OCI-LY7 (cell line): ENCODE data around the gene WRNIP1. TPM values are rescaled to one million over a fixed set of nuclear protein-coding genes. Genes with fewer than 3 reads are reported as not detected.

Experiments
- BruUV-seq: library from RNA; stranded (reverse); fragments of 400-500 nt; replicated peaks from 2 replicates; lab custom pipeline; 2021; lab: Mats Ljungman, UMichigan
- CTCF ChIA-PET: fragments of 300-600 bp; sonication (Branson Sonifier 250); formaldehyde crosslinking; loops from one replicate; lab custom pipeline; 2022; ENCODE audit warnings: antibody characterized with exemption; ENCODE audit not compliant: unreplicated experiment; lab: Charles Lee
- POLR2A ChIA-PET: fragments of 300-600 bp; sonication (Branson Sonifier 250); formaldehyde crosslinking; loops from one replicate; lab custom pipeline; 2022; ENCODE audit warnings: antibody characterized with exemption; lab: Charles Lee
- DNase-seq: peaks from one replicate; pipeline ENCODE4 v3.0.0-alpha.2; 2015; ENCODE audit warnings: low spot score
- H2AFZ ChIP-seq: fragments of 200-600 bp; sonication (generic), shearing (Covaris generic); 2 replicates; pipeline ENCODE4 v1.6.1; 2014; ENCODE audit warnings: mild to moderate bottlenecking, antibody characterized with exemption, low read length, moderate library complexity
- H3K27ac ChIP-seq: fragments of 200-600 bp; sonication (generic); 2 replicates; pipeline ENCODE4 v1.5.1; 2014; ENCODE audit warnings: mixed run types, low read depth, mild to moderate bottlenecking, moderate library complexity, low read length, inconsistent platforms; ENCODE audit not compliant: poor library complexity, severe bottlenecking
- H3K36me3 ChIP-seq: fragments of 200-600 bp; sonication (generic); 2 replicates; pipeline ENCODE4 v1.6.1; 2014; ENCODE audit warnings: mild to moderate bottlenecking, antibody characterized with exemption, low read length, moderate library complexity, mixed read lengths; ENCODE audit not compliant: insufficient read depth
- H3K4me1 ChIP-seq: fragments of 200-600 bp; sonication (generic); 2 replicates; pipeline ENCODE4 v1.5.1; 2014; ENCODE audit warnings: mild to moderate bottlenecking, low read length; ENCODE audit not compliant: insufficient read depth, poor library complexity, severe bottlenecking
- H3K4me2 ChIP-seq: fragments of 200-600 bp; sonication (generic); 2 replicates; pipeline ENCODE4 v1.6.1; 2014; ENCODE audit warnings: mild to moderate bottlenecking, low read length
- H3K4me3 ChIP-seq: fragments of 200-600 bp; sonication (generic); 2 replicates; pipeline ENCODE4 v1.5.1; 2014; ENCODE audit warnings: mild to moderate bottlenecking, low read depth, low read length; ENCODE audit not compliant: poor library complexity, severe bottlenecking
- H3K79me2 ChIP-seq: fragments of 200-600 bp; sonication (generic); 2 replicates; pipeline ENCODE4 v1.6.1; 2016; ENCODE audit warnings: low read depth, mild to moderate bottlenecking, low read length, moderate library complexity, mixed read lengths; ENCODE audit not compliant: insufficient read depth
- H3K9me2 ChIP-seq: fragments of 200-600 bp; sonication (generic); 2 replicates; pipeline ENCODE4 v1.6.1; 2016; ENCODE audit warnings: mild to moderate bottlenecking, low read length, mixed read lengths; ENCODE audit not compliant: insufficient read depth
- H3K9me3 ChIP-seq: fragments of 200-600 bp; sonication (generic); 2 replicates; pipeline ENCODE4 v1.6.1; 2014; ENCODE audit warnings: mild to moderate bottlenecking, mixed run types, low read length, mixed read lengths
- H4K20me1 ChIP-seq: fragments of 200-600 bp; sonication (generic); 2 replicates; pipeline ENCODE4 v1.6.1; 2014; ENCODE audit warnings: mild to moderate bottlenecking, antibody characterized with exemption, low read length, moderate library complexity, mixed read lengths; ENCODE audit not compliant: insufficient read depth
- EZH2phosphoT487 ChIP-seq: fragments of 200-600 bp; sonication (generic); IDR thresholded peaks from 2 replicates; pipeline ENCODE4 v1.6.1; 2018; ENCODE audit warnings: low read depth, borderline replicate concordance, mild to moderate bottlenecking, mixed run types, antibody characterized with exemption, low read length, moderate library complexity, mixed read lengths
- intact Hi-C: fragments of 100-400 bp; cut with micrococcal nuclease; formaldehyde crosslinking; loops from one replicate; pipeline ENCODE4 v1.10.0; 2022; ENCODE audit not compliant: unreplicated experiment
- total RNA-seq, 2 experiments: library from RNA; depleted of rRNA in 1 of 2; stranded (reverse); fragments of >200 nt in 1 of 2; shearing (Covaris generic) in 1 of 2; gene quantifications; 2 replicates each; pipeline ENCODE4 v1.2.3, GENCODE V29; 2014 to 2022
- TF ChIP-seq, protein P1 (sequence below): fragments of 200-600 bp; sonication (generic); conservative IDR thresholded peaks from 2 replicates; pipeline ENCODE4 v1.5.1; 2014; ENCODE audit warnings: mild to moderate bottlenecking, antibody characterized with exemption, low read length, moderate library complexity, mixed read lengths

Gene WRNIP1
- total RNA-seq, 2 experiments from 2014 or later = 43.8 to 54.2 TPM

DNA sequence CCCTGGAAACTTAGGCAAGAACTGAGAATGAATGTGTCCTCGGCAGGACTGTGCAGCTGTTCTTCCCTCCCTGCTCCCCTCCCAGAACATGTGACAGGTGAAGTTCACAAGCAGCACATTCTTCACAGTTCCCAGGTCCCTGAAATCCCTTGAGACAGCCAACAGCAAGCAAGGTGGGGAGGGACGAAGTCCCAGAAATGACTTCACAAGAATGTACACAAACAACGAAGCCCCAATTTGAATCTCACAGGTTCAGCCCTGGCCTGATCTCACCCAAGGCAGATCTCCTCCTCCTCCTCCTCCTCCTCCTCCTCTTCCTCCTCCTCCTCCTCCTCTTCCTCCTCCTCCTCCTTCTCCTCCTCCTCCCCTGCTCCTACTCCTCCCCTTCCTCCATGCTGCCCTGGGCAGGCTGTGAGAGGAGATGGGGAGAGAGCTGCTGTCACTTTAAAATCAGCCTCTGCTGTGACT, 32.4 kb downstream of the WRNIP1 start:
- no peak overlapping the region for H3K4me3 ChIP-seq
- H3K4me2 ChIP-seq = no peak overlapping the region
- intact Hi-C loops = no loop called here
- no peak overlapping the region for H3K27ac ChIP-seq
- TF ChIP-seq, protein P1, sequence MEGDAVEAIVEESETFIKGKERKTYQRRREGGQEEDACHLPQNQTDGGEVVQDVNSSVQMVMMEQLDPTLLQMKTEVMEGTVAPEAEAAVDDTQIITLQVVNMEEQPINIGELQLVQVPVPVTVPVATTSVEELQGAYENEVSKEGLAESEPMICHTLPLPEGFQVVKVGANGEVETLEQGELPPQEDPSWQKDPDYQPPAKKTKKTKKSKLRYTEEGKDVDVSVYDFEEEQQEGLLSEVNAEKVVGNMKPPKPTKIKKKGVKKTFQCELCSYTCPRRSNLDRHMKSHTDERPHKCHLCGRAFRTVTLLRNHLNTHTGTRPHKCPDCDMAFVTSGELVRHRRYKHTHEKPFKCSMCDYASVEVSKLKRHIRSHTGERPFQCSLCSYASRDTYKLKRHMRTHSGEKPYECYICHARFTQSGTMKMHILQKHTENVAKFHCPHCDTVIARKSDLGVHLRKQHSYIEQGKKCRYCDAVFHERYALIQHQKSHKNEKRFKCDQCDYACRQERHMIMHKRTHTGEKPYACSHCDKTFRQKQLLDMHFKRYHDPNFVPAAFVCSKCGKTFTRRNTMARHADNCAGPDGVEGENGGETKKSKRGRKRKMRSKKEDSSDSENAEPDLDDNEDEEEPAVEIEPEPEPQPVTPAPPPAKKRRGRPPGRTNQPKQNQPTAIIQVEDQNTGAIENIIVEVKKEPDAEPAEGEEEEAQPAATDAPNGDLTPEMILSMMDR = no peak
- no peak for TF ChIP-seq EZH2phosphoT487
- H4K20me1 ChIP-seq = no peaks in the 10 kb centered on the region
- DNase-seq = no peak
- H3K9me3 ChIP-seq = no peaks in the 10 kb centered on the region
- ChIA-PET POLR2A (interaction anchor here (0.6 kb wide), 1 partner anchor 151 kb away, joined by 3 read pairs; no protein-coding TSS in a partner anchor), CTCF (no interaction called here)
- H3K36me3 ChIP-seq = no peaks in the 10 kb centered on the region
- H3K9me2 ChIP-seq = no peaks in the 10 kb centered on the region
- H3K79me2 ChIP-seq = no peaks in the 10 kb centered on the region
- peaks cover 4% of the 10 kb centered on the region for H3K4me1 ChIP-seq
- H2AFZ ChIP-seq = no peak overlapping the region
- no TSS peak for BruUV-seq

DNA sequence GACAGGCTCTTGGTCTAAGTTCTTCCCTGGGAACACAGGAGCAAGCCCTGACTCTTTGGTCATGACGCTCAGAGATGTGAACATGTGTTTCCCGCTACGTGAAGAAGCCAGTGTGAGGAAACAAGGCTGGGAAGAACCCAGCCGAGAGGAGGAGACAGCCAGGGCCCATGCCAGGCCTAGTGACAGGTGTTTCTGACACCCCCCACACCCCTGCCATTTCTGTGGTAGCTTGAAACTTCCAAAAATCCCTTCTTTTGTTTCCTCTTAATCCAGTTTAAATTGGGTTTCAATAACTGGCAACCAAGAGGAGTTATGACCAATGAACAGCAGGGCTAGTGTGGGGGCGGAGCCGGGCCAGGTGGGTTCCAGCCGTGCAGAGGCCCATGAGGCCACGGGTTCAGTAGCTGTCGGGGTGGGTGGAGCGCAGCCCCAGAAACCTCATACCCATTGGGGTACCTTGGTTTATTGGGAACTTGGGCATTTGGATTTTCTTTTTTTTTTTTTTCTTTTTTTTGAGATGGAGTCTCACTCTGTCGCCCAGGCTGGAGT, 33.5 kb downstream of the WRNIP1 start:
- Histone ChIP-seq H3K27ac (no peak overlapping the region), H4K20me1 (no peaks in the 10 kb centered on the region), H3K79me2 (no peaks in the 10 kb centered on the region), H3K4me2 (no peak overlapping the region), H2AFZ (no peak overlapping the region), H3K4me1 (peaks cover 4% of the 10 kb centered on the region), H3K36me3 (no peaks in the 10 kb centered on the region), H3K9me3 (no peaks in the 10 kb centered on the region), H3K4me3 (no peak overlapping the region), H3K9me2 (no peaks in the 10 kb centered on the region)
- DNase-seq = no peak
- intact Hi-C loops = no loop called here
- TF ChIP-seq, protein P1 = no peak
- TF ChIP-seq EZH2phosphoT487 = no peak
- CTCF ChIA-PET = no interaction called here
- POLR2A ChIA-PET = no interaction called here
- BruUV-seq = no TSS peak

DNA sequence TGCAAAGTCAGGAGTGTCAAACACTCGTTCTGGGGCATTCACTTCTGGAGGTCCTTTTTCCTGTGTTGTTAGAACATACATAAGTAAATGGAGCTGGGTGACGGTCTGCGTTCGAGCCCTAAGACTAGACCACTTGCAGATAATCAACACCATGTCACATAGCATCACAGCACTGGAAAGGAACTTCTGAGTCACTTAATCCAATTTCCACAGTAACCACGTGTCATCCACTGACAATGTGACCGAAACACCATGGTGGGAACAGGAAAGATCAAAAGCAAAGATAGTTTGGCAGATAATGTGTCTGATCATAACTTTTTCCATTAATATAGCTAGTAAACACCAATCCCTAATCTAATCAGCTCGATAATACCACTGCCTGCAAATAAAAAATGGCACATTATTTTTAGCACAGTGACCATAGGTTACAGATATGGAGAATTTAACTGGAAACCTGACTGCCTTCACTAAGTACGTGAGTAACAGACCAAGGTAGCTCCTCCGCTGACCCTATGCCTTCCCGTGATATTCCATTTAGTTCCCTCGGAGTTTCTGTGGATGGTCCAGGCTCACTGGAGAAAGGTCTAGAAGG, 34.8 kb downstream of the WRNIP1 start:
- Histone ChIP-seq H4K20me1 (no peaks in the 10 kb centered on the region), H3K27ac (no peak overlapping the region), H3K9me2 (no peaks in the 10 kb centered on the region), H3K36me3 (no peaks in the 10 kb centered on the region), H3K4me2 (no peak overlapping the region), H2AFZ (no peak overlapping the region), H3K79me2 (no peaks in the 10 kb centered on the region), H3K4me3 (no peak overlapping the region), H3K4me1 (peaks cover 4% of the 10 kb centered on the region), H3K9me3 (no peaks in the 10 kb centered on the region)
- intact Hi-C loops = no loop called here
- TF ChIP-seq, protein P1 = no peak
- no peak for TF ChIP-seq EZH2phosphoT487
- no peak for DNase-seq
- CTCF ChIA-PET = no interaction called here
- POLR2A ChIA-PET = interaction anchor here (1.2 kb wide), 2 partner anchors 9 to 24 kb away, joined by 5 to 7 read pairs; no protein-coding TSS in a partner anchor
- no TSS peak for BruUV-seq
